ENCODE data around the gene GRIN3B.
A peak's percentile ranks its signal among the peaks of the same experiment; 100 is the strongest.

The GRIN3B gene

GRCh38 chr19:970695-971094, 29.5 kb upstream of the GRIN3B start:
- H3K4me3 ChIP-seq (ENCODE audit: low read depth, low read length): no peak overlapping the region
- TF ChIP-seq, protein P1, sequence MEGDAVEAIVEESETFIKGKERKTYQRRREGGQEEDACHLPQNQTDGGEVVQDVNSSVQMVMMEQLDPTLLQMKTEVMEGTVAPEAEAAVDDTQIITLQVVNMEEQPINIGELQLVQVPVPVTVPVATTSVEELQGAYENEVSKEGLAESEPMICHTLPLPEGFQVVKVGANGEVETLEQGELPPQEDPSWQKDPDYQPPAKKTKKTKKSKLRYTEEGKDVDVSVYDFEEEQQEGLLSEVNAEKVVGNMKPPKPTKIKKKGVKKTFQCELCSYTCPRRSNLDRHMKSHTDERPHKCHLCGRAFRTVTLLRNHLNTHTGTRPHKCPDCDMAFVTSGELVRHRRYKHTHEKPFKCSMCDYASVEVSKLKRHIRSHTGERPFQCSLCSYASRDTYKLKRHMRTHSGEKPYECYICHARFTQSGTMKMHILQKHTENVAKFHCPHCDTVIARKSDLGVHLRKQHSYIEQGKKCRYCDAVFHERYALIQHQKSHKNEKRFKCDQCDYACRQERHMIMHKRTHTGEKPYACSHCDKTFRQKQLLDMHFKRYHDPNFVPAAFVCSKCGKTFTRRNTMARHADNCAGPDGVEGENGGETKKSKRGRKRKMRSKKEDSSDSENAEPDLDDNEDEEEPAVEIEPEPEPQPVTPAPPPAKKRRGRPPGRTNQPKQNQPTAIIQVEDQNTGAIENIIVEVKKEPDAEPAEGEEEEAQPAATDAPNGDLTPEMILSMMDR (IDR thresholded peaks at IDR 0.05; ENCODE audit: low read depth, low read length, missing control alignments): peak; percentile 69
- no peak for DNase-seq (ENCODE audit: low read depth)

DNA sequence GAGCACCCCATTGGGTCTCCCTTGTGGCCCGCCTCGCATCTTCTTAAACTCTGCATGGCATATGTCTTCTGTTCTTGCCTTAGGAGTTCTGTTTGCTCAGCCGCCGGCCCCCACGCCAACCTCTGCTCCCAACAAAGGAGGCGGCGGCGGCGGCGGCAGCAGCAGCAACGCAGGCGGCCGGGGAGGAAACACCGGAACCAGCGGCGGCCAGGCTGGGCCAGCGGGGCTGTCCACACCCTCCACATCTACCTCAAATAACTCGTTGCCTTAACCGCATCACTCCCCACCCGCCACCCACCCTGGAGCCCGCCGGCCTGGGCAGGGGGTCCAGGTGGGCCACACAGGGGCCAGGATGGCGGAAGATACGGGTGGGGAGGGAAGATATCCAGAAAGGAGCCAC, 28.4 kb upstream of the GRIN3B start:
- TF ChIP-seq, protein P1 (IDR thresholded peaks at IDR 0.05; ENCODE audit: low read depth, low read length, missing control alignments): no peak
- no peak overlapping the region for H3K4me3 ChIP-seq (ENCODE audit: low read depth, low read length)
- no peak for DNase-seq (ENCODE audit: low read depth)

GRCh38 chr19:972281-972680, 27.9 kb upstream of the GRIN3B start:
- TF ChIP-seq, protein P1 (IDR thresholded peaks at IDR 0.05; ENCODE audit: low read depth, low read length, missing control alignments): no peak
- DNase-seq (ENCODE audit: low read depth): no peak
- H3K4me3 ChIP-seq (ENCODE audit: low read depth, low read length): no peak overlapping the region

DNA sequence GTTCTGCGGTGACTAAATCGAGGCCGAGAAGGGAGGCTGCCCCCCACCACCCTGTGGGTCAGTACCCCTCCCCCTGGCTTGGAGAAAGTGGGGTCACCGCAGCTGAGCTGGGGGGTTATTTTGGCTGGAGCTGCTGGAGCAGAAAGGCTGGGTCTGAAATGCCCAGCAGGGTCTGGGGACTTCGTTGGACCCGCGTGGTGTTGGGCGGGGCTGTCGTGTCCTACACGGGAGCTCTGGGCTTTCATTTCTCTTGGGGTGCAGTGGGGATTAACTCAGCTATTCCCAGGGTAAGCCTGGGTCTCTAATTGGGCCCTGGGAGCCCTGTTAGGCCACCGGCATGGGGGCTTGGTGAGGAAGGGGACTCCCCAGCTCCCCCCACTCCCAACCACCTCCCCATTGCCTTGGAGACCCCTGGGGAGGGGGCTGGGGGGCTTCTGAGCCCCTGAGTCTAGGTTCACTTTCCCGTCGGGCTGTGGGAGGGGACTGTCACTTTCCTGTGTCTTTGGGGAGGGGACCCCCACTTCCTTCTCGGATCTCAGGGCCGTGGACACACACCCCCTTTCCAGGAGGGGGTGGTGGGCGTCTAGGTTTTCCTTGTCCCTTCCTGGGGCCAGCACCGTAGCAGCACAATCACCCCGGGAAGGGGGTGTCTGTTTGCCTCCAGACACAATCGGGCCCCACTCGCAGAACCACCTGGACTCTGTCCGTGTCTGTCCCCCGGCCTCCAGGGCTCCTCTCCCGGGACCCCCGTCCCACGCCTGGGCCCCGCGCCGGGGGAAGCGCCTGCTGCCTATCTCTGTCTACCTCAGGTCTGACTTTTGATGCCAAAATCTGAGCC, 26.3 kb upstream of the GRIN3B start:
- no peak for DNase-seq (ENCODE audit: low read depth)
- TF ChIP-seq, protein P1 (IDR thresholded peaks at IDR 0.05; ENCODE audit: low read depth, low read length, missing control alignments): no peak
- H3K4me3 ChIP-seq (ENCODE audit: low read depth, low read length): no peak overlapping the region

DNA sequence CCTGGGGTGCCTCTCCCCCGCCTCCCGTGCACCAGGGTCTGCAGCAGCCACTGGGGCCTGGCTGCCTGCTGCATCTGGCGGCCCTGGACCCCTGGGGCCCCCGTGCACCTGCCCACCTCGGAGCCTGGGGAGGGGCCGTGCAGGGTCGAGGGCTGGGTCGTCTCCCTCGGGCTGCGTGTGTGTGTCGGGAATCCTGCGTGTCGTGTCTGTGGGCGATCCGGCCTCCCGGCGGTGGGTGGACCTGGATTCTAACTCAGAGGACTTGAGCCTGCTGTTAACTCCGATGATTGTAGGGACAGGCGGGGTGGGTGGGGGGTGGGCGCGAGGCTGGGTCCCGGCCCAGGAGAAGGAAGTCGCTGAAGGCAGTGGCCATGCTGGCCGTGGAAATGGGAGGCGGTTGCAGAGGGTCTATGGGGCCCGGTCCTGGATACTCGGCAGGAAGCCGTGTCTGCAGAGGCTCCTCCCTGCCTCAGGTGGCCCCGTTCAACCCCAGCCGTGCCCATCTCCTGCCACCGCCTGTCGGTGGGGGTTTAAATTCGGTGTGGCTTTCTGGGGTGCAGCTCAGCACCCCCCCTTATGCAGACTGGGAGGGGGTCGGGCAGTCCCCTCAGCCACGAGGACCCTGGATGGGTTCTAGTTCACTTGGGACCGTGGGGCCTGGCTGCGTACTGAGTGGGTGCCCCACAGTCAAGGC, 25.5 kb upstream of the GRIN3B start:
- DNase-seq (ENCODE audit: low read depth): no peak
- TF ChIP-seq, protein P1 (IDR thresholded peaks at IDR 0.05; ENCODE audit: low read depth, low read length, missing control alignments): no peak

GRCh38 chr19:976476-976875, 23.7 kb upstream of the GRIN3B start:
- DNase-seq (ENCODE audit: low read depth): no peak
- no peak overlapping the region for H3K4me3 ChIP-seq (ENCODE audit: low read depth, low read length)
- TF ChIP-seq, protein P1 (IDR thresholded peaks at IDR 0.05; ENCODE audit: low read depth, low read length, missing control alignments): no peak

More for the DNA sequence above, 25.5 kb upstream of the GRIN3B start:
- H3K4me3 ChIP-seq (ENCODE audit: low read depth, low read length): no peak overlapping the region
